Activated CD8-positive, alpha-beta memory T cell treated with anti-CD3 and anti-CD28 coated beads, Interleukin-2, amount 10 ng/mL, durations not matched to agents 7 days and 5 days (primary cell): Measurements from ENCODE around the gene CRLF2. TPM values are rescaled to one million over a fixed set of nuclear protein-coding genes. Genes with fewer than 3 reads are reported as not detected.
"Not testable (repeated sequence)": the region's sequence is repeated elsewhere in the genome, so short reads cannot be mapped to it uniquely, and the experiment has no call there.

Experiments
- ATAC-seq: fragments of 150-1000 bp; cut with Tn5 transposase; one replicate; pipeline ENCODE4 v1.10.0; 2021; ENCODE audit warnings: moderate library complexity
- CTCF ChIA-PET: fragments of 350-600 bp; sonication (Branson Sonifier 250); formaldehyde crosslinking; loops from one replicate; lab custom pipeline; 2021; ENCODE audit warnings: antibody characterized with exemption; lab: Charles Lee
- DNase-seq: peaks from one replicate; pipeline ENCODE4 v3.0.0-alpha.2; 2020
- H3K27ac Mint-ChIP-seq: one replicate; pipeline ENCODE4 v1.8.0; 2021; ENCODE audit warnings: mild to moderate bottlenecking, mixed read lengths
- H3K27me3 Mint-ChIP-seq: one replicate; pipeline ENCODE4 v1.8.0; 2021; ENCODE audit warnings: mixed read lengths
- H3K36me3 Mint-ChIP-seq: one replicate; pipeline ENCODE4 v1.8.0; 2021; ENCODE audit warnings: mild to moderate bottlenecking, mixed read lengths
- H3K4me1 Mint-ChIP-seq: one replicate; pipeline ENCODE4 v1.8.0; 2021; ENCODE audit warnings: mixed read lengths
- H3K4me3 Mint-ChIP-seq: one replicate; pipeline ENCODE4 v1.8.0; 2021; ENCODE audit warnings: mild to moderate bottlenecking, moderate library complexity, mixed read lengths
- H3K9me3 Mint-ChIP-seq: one replicate; pipeline ENCODE4 v1.8.0; 2022; ENCODE audit warnings: low read depth, mixed read lengths
- total RNA-seq, 2 experiments: library from RNA; stranded (reverse); gene quantifications; one replicate each; pipeline ENCODE4 v1.2.3, GENCODE V29; 2021

The CRLF2 gene
- total RNA-seq, 2 experiments from 2014 or later = 0.96 to 1.3 TPM

GRCh38 chrX:1169189-1169588 is 43.3 kb downstream of the CRLF2 start:
- Mint-ChIP-seq H3K27ac (no peak overlapping the region), H3K4me1 (peaks cover 7% of the 10 kb centered on the region), H3K27me3 (peaks cover 3% of the 10 kb centered on the region)

DNA sequence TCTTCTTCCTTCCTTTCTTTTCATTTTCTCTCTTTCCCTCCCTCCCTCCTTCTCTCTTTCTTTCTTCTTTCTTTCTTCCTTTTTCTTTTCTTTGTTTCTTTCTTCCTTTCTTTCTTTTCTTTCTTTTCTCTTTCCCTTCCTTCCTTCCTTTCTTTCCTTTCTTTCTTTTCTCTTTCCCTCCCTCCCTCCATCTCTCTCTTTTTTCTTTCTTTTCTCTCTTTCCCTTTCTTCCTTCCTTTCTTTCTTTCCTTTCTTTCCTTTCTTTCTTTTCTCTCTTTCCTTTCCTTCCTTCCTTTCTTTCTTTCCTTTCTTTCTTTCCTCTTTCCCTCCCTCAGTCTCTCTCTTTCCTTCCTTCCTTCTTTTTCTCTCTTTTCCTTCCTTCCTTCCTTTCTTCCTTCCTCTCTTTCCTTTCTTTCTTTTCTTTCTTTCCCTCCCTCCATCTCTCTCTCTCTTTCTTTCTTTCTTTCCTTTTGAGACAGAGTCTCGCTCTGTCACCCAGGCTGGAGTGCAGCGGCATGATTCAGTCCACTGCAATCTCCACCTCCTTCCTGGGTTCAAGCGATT is 44.4 kb downstream of the CRLF2 start:
- Mint-ChIP-seq H3K27ac (no peak overlapping the region), H3K27me3 (peaks cover 3% of the 10 kb centered on the region), H3K4me3 (no peak overlapping the region), H3K4me1 (peaks cover 7% of the 10 kb centered on the region), H3K36me3 (no peaks in the 10 kb centered on the region), H3K9me3 (no peaks in the 10 kb centered on the region)
- no peak for ATAC-seq
- CTCF ChIA-PET = no interaction called here
- no peak for DNase-seq

More at GRCh38 chrX:1169189-1169588, 43.3 kb downstream of the CRLF2 start:
- no peaks in the 10 kb centered on the region for H3K9me3 Mint-ChIP-seq
- no peak for ATAC-seq
- DNase-seq = peak; percentile 7
- no peak overlapping the region for H3K4me3 Mint-ChIP-seq
- CTCF ChIA-PET = no interaction called here
- no peaks in the 10 kb centered on the region for H3K36me3 Mint-ChIP-seq

DNA sequence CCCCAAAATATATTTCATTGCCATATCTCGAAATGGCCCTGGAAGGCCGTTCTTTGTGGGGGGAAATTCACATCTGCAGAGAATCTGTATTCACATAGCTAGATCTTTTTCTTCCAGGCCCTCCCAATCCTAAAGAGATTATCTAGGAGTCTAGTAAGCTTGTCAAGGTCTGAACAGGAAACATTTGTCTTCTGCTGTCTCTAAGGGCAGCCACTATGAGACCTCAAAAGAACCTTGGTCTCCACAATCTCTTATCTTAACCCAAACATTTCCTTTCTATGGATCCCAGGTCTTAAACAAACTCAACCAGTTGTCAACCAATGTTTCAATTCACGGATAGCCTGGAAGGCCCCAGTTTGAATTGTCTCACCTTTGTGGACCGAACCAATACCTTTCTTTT is 45.0 kb downstream of the CRLF2 start:
- no peaks in the 10 kb centered on the region for H3K9me3 Mint-ChIP-seq
- ATAC-seq (peak; percentile 23), DNase-seq (no peak)
- H3K36me3 Mint-ChIP-seq = no peaks in the 10 kb centered on the region
- H3K27me3 Mint-ChIP-seq = peaks cover 3% of the 10 kb centered on the region
- no peak overlapping the region for H3K27ac Mint-ChIP-seq
- peaks cover 7% of the 10 kb centered on the region for H3K4me1 Mint-ChIP-seq
- H3K4me3 Mint-ChIP-seq = no peak overlapping the region
- CTCF ChIA-PET = no interaction called here

GRCh38 chrX:1165535-1166196 is 46.8 kb downstream of the CRLF2 start:
- ATAC-seq (peak; percentile 45), DNase-seq (peak; percentile 44)
- H3K4me1 Mint-ChIP-seq = peaks cover 7% of the 10 kb centered on the region
- no peak overlapping the region for H3K4me3 Mint-ChIP-seq
- CTCF ChIA-PET = no interaction called here
- H3K9me3 Mint-ChIP-seq = peaks cover 2% of the 10 kb centered on the region
- peaks cover 1% of the 10 kb centered on the region for H3K36me3 Mint-ChIP-seq
- peaks cover 3% of the 10 kb centered on the region for H3K27me3 Mint-ChIP-seq
- H3K27ac Mint-ChIP-seq = peak overlapping the region; percentile 20

GRCh38 chrX:1164322-1165288 is 47.8 kb downstream of the CRLF2 start:
- H3K36me3 Mint-ChIP-seq = peaks cover 8% of the 10 kb centered on the region
- DNase-seq (no peak), ATAC-seq (no peak)
- H3K27ac Mint-ChIP-seq = no peak overlapping the region
- CTCF ChIA-PET = no interaction called here
- H3K27me3 Mint-ChIP-seq = peaks cover 3% of the 10 kb centered on the region
- H3K4me1 Mint-ChIP-seq = peaks cover 7% of the 10 kb centered on the region
- H3K9me3 Mint-ChIP-seq = peaks cover 12% of the 10 kb centered on the region
- no peak overlapping the region for H3K4me3 Mint-ChIP-seq

- H3K9me3 Mint-ChIP-seq = peaks cover 16% of the 10 kb centered on the region
- H3K4me1 Mint-ChIP-seq = peaks cover 7% of the 10 kb centered on the region
- H3K36me3 Mint-ChIP-seq = peaks cover 12% of the 10 kb centered on the region
- ATAC-seq (no peak), DNase-seq (peak; percentile 25)
- CTCF ChIA-PET = no interaction called here
- peaks cover 3% of the 10 kb centered on the region for H3K27me3 Mint-ChIP-seq
- H3K4me3 Mint-ChIP-seq = no peak overlapping the region
- no peak overlapping the region for H3K27ac Mint-ChIP-seq
Measured at GRCh38 chrX:1163231-1163630, 49.2 kb downstream of the CRLF2 start.

DNA sequence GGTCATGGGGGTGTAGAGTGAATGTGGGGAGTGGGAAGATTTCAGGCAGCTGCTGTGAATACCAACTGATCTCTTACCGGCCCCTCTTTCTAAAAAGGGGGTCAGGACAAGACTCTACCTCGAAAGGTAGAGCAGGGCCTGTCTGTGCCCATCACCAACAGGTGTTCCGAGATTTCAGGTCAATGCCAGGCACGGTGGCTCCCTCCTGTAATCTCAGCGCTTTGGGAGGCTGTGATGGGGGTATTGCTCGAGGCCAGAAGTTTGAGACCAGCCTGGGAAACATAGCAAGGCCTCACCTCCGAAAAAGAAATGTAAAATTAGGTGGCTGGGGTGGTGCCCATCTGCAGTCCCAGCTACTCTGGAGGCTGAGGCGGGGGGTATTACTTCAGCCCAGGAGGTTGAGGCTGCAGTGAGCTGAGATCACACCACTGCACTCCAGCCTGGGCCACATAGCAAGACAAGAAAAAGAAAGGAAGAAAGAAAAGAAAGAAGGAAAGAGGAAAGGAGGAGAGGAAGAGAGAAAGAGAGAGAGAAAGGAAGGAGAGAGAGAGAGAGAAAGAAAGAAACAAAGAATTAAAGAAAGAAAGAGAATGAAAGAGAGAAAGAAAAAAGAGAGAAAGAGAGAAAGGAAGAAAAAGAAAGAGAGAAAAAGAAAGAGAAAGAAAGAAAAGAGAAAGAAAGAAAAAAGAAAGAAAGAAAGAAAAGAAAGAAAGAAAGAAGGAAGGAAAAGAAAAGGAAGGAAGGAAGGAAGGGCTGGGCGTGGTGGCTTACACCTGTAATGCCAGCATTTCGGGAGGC is 50.1 kb downstream of the CRLF2 start:
- H3K36me3 Mint-ChIP-seq = peaks cover 12% of the 10 kb centered on the region
- no peak overlapping the region for H3K27ac Mint-ChIP-seq
- no peak for ATAC-seq
- CTCF ChIA-PET = no interaction called here
- H3K4me1 Mint-ChIP-seq = peaks cover 4% of the 10 kb centered on the region
- peaks cover 3% of the 10 kb centered on the region for H3K27me3 Mint-ChIP-seq
- no peak overlapping the region for H3K4me3 Mint-ChIP-seq
- peak; percentile 32 for DNase-seq
- H3K9me3 Mint-ChIP-seq = peaks cover 16% of the 10 kb centered on the region

- no peak for DNase-seq
- peaks cover 12% of the 10 kb centered on the region for H3K36me3 Mint-ChIP-seq
- H3K9me3 Mint-ChIP-seq = peaks cover 16% of the 10 kb centered on the region
- CTCF ChIA-PET = no interaction called here
- no peak for ATAC-seq
- H3K4me3 Mint-ChIP-seq = no peak overlapping the region
- H3K27me3 Mint-ChIP-seq = peaks cover under 1% of the 10 kb centered on the region
- peak overlapping the region; percentile 75 for H3K27ac Mint-ChIP-seq
- H3K4me1 Mint-ChIP-seq = no peaks in the 10 kb centered on the region
Measured at GRCh38 chrX:1159548-1159947, 52.9 kb downstream of the CRLF2 start.

DNA sequence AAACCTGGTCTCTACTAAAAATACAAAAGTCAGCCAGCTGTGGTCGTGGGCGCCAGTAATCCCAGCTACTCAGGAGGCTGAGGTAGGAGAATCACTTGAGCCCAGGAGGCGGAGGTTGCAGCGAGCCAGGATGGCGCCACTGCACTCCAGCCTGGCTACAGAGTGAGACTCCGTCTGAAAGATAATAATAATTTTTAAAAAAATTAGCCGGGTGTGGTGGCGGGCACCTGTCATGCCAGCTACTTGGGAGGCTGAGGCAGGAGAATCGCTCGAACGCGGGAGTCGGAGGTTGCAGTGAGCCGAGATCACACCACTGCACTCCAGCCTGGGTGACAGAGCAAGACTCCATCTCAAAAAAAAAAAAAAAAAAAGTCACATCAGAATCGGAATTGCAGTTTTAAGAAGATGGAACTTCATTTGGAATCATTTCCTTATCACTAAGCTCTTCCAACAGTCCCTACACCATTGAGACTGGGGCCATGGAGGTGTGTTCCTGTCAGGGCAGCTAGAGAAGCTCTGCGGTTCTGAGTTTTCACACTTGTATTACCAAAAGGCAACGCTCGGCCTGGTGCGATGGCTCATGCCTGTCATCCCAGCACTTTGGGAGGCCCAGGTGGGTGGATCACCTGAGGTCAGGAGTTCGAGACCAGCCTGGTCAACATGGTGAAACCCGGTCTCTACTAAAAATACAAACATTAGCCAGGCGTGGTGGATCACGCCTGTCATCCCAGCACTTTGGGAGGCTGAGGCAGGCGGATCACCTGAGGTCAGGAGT is 55.6 kb downstream of the CRLF2 start:
- H3K27ac Mint-ChIP-seq, H3K4me1 Mint-ChIP-seq, ATAC-seq, H3K4me3 Mint-ChIP-seq, H3K27me3 Mint-ChIP-seq, CTCF ChIA-PET, DNase-seq: not testable (repeated sequence)
- H3K36me3 Mint-ChIP-seq = peaks cover 12% of the 10 kb centered on the region
- H3K9me3 Mint-ChIP-seq = peaks cover 16% of the 10 kb centered on the region

- Mint-ChIP-seq H3K27ac (no peak overlapping the region), H3K27me3 (no peaks in the 10 kb centered on the region), H3K36me3 (no peaks in the 10 kb centered on the region), H3K9me3 (no peaks in the 10 kb centered on the region), H3K4me3 (no peak overlapping the region), H3K4me1 (no peaks in the 10 kb centered on the region)
- CTCF ChIA-PET = no interaction called here
- no peak for ATAC-seq
- DNase-seq = peak; percentile 3
Measured at GRCh38 chrX:1153940-1154339, 58.5 kb downstream of the CRLF2 start.

DNA sequence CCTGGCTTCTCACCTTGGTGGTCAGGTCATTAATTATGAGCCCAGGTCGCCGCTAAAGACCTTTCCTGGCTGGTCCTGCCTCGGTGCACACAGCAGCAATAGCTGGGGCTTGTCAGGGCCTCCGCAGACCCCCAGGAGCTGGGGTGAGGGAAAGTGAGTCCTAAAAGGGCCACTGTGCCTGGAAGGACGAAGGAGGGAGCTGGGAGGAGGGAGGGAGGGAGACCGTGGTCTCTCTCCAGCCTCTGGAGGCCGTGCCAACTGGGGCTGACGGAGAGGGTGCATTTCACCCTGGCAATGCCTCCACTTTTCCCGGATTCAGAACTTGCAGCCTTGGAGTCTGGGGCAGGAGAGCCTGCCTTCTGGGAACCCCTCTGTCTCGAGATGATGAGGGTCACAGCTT is 60.4 kb downstream of the CRLF2 start:
- Mint-ChIP-seq H3K27me3 (no peaks in the 10 kb centered on the region), H3K9me3 (no peaks in the 10 kb centered on the region), H3K4me3 (no peak overlapping the region), H3K4me1 (no peaks in the 10 kb centered on the region), H3K27ac (no peak overlapping the region), H3K36me3 (no peaks in the 10 kb centered on the region)
- ATAC-seq = no peak
- DNase-seq = peak; percentile 15
- CTCF ChIA-PET = no interaction called here

DNA sequence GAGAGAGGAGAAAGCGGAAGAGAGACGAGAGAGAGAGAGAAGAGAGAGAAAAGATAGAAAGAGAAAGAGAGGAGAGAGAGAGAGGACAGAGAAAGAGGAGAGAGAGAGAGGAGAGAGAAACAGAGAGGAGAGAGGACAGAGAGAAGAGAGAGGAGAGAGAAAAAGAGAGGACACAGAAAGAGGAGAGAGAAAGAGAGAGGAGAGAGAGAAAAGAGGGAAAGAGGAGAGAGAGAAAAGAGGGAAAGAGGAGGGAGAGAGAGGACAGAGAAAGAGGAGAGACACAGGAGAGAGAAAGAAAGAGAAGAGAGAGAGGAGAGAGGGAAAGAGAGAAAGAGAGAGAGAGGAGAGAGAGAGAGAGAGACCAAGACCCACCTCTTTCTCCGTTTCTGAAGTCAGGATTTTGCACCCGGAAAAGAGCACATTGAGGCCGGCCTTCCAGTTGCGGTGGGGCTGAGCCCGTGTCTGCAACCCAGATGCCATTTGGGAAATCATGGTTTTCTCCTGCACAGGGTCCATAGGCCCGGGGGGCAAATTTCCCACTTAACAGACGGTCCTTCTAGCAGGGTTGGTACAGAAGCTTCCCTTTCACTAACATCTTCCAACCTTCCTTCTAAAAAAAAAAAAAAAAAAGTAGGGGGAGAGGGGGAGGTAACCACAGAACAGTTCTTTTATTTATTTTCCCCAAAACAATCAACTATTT is 60.9 kb downstream of the CRLF2 start:
- ATAC-seq = no peak
- CTCF ChIA-PET = no interaction called here
- Mint-ChIP-seq H3K9me3 (no peaks in the 10 kb centered on the region), H3K36me3 (no peaks in the 10 kb centered on the region), H3K27ac (no peak overlapping the region), H3K27me3 (no peaks in the 10 kb centered on the region), H3K4me1 (no peaks in the 10 kb centered on the region), H3K4me3 (no peak overlapping the region)
- peak; percentile 3 for DNase-seq
